ENCODE measurements around the gene CHKB.
A peak's percentile ranks its signal among the peaks of the same experiment; 100 is the strongest.
"Not testable (repeated sequence)": the region's sequence is repeated elsewhere in the genome, so short reads cannot be mapped to it uniquely, and the experiment has no call there.

The CHKB gene

DNA sequence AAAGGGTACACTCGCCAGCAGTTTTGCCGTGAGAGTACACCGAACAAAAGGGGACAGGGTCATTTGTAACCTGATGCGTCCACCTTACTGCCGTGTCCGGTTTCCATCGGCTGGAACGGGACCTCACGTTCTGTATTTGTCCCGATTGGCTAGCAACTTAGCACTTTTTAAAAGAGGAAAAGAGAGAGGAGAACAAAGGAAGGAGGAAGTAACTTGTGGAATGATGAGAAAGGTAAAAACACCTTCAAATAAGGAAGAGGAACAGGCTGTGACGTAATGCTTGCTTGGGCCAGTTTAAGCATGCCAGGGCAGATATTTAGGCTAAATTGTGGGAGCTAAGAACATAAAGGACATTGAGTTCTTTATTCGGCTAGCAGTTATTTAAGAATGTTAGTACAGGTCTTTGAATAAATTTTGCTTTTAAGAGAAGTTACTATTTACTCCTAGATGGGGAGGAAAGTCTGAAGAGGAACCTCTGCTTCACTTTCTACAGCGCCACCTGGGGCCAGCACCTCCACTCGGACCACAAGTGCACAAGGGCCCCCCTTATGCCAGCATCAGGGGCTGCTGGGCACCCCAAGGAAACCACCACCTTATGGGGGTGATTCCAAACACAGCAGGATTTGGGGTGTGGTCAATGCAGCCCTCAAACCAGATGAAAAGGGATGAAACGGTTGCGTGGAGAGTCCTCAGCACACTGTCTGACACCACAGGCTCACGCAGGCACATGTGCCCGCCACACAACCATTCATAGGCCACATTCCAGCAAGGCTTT lies 39.5 kb upstream of the CHKB start:
- TF ChIP-seq MYC (IDR thresholded peaks at IDR 0.05; ENCODE audit: low read depth, low read length): no peak
- TF ChIP-seq, protein P1, sequence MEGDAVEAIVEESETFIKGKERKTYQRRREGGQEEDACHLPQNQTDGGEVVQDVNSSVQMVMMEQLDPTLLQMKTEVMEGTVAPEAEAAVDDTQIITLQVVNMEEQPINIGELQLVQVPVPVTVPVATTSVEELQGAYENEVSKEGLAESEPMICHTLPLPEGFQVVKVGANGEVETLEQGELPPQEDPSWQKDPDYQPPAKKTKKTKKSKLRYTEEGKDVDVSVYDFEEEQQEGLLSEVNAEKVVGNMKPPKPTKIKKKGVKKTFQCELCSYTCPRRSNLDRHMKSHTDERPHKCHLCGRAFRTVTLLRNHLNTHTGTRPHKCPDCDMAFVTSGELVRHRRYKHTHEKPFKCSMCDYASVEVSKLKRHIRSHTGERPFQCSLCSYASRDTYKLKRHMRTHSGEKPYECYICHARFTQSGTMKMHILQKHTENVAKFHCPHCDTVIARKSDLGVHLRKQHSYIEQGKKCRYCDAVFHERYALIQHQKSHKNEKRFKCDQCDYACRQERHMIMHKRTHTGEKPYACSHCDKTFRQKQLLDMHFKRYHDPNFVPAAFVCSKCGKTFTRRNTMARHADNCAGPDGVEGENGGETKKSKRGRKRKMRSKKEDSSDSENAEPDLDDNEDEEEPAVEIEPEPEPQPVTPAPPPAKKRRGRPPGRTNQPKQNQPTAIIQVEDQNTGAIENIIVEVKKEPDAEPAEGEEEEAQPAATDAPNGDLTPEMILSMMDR (IDR thresholded peaks at IDR 0.05; ENCODE audit: low read depth, low read length): peak; percentile 47
- peak overlapping the region; percentile 34 for H3K4me3 ChIP-seq (ENCODE audit: low read depth, low read length)
- DNase-seq (ENCODE audit: low read depth): peak; percentile 36

GRCh38 chr22:50621356-50621880 lies 38.8 kb upstream of the CHKB start:
- TF ChIP-seq POLR2A (IDR thresholded peaks at IDR 0.05; ENCODE audit: extremely low read depth, insufficient read length) (no peak), MYC (IDR thresholded peaks at IDR 0.05; ENCODE audit: low read depth, low read length) (no peak), MAX (IDR thresholded peaks at IDR 0.05; ENCODE audit: low read depth, low read length) (no peak)
- TF ChIP-seq, protein P1 (IDR thresholded peaks at IDR 0.05; ENCODE audit: low read depth, low read length): no peak
- DNase-seq (ENCODE audit: low read depth): peak; percentile 73
- H3K4me3 ChIP-seq (ENCODE audit: low read depth, low read length): peak overlapping the region; percentile 34

GRCh38 chr22:50620593-50621355 lies 38.1 kb upstream of the CHKB start:
- DNase-seq (ENCODE audit: low read depth): peak; percentile 31
- TF ChIP-seq, protein P1 (IDR thresholded peaks at IDR 0.05; ENCODE audit: low read depth, low read length): no peak
- TF ChIP-seq MYC (IDR thresholded peaks at IDR 0.05; ENCODE audit: low read depth, low read length): no peak
- no peak for TF ChIP-seq MAX (IDR thresholded peaks at IDR 0.05; ENCODE audit: low read depth, low read length)
- no peak for TF ChIP-seq POLR2A (IDR thresholded peaks at IDR 0.05; ENCODE audit: extremely low read depth, insufficient read length)
- H3K4me3 ChIP-seq (ENCODE audit: low read depth, low read length): peak overlapping the region; percentile 3

DNA sequence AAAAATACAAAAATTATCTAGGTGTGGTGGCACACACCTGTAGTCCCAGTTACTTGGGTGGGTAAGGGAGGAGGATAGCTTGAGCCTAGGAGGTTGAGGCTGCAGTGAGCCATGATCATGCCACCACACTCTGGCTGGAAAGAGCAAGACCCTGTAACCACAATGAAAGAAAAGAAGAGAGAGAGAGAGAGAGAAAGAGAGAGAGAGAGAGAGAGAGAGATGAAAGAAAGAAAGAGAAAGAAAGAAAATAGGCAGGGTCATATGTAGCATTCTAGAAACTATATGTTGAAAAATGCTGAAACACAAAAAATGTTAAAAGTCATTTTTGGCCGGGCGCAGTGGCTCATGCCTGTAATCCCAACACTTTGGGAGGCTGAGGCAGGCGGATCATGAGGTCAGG lies 31.6 kb upstream of the CHKB start:
- not testable (repeated sequence) for DNase-seq (ENCODE audit: low read depth); H3K4me3 ChIP-seq (ENCODE audit: low read depth, low read length)

DNA sequence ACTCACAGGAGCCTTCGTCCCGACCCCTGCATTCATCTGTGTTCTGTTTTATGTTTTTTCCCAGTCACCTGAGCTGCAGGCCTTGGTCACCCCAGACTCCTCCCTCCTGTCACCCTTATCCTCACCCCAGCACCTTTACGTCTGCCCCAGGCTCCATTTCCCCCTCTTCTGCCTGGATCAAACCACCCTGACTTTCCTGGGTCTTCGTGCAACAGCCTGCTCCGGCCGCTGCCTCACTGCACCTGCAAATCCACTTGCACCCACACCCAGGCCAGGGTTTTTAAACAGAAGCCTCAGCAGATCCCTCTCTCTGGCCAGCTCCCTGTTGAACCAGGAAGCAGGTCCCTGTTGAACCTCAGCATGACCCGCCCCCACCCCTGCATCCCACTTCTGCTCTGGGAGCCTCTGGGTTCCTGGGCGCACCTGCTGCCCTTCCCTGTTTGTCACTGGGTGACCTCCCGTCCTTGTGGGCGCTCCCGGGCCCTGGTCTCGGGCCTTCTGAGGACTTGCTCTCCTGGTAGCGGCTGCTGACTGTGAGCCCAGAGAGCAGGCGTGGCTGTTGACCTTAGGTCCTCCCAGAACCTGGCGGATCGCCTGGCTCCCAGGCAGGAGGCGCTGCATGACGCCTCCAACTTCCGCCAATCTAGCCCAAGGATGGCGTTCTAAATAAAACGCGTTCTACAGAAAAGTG lies 30.8 kb upstream of the CHKB start:
- DNase-seq (ENCODE audit: low read depth): no peak
- TF ChIP-seq MAX (IDR thresholded peaks at IDR 0.05; ENCODE audit: low read depth, low read length) (no peak), MYC (IDR thresholded peaks at IDR 0.05; ENCODE audit: low read depth, low read length) (no peak), POLR2A (IDR thresholded peaks at IDR 0.05; ENCODE audit: extremely low read depth, insufficient read length) (no peak)
- TF ChIP-seq, protein P1 (IDR thresholded peaks at IDR 0.05; ENCODE audit: low read depth, low read length): no peak
- H3K4me3 ChIP-seq (ENCODE audit: low read depth, low read length): no peak overlapping the region

Measured in NB4 (cell line).